HG03575 (cell line): ENCODE measurements around the gene LMO1.

Source experiments
- ATAC-seq: cut with Tn5 transposase; IDR thresholded peaks from one replicate; pipeline ENCODE4 v1.9.1; 2021; ENCODE audit not compliant: unreplicated experiment, insufficient number of reproducible peaks, low FRiP score; ENCODE audit errors: extremely low read depth

LMO1 gene

GRCh38 chr11:8289492-8289918, 25.8 kb upstream of the LMO1 start:
- ATAC-seq: no peak

GRCh38 chr11:8288824-8289491, 25.3 kb upstream of the LMO1 start:
- ATAC-seq: no peak

GRCh38 chr11:8288166-8288772, 24.6 kb upstream of the LMO1 start:
- no peak for ATAC-seq

- ATAC-seq: no peak
These were observed 24.0 kb upstream of the LMO1 start for GRCh38 chr11:8287703-8288102.

- no peak for ATAC-seq
These were observed 23.6 kb upstream of the LMO1 start for GRCh38 chr11:8287297-8287696.

GRCh38 chr11:8286886-8287285, 23.2 kb upstream of the LMO1 start:
- no peak for ATAC-seq

- no peak for ATAC-seq
These were observed 22.1 kb upstream of the LMO1 start for GRCh38 chr11:8285796-8286195.

- no peak for ATAC-seq
These were observed 21.6 kb upstream of the LMO1 start for GRCh38 chr11:8285228-8285627.

- ATAC-seq: no peak
These were observed 20.0 kb upstream of the LMO1 start for GRCh38 chr11:8283465-8284230.

- ATAC-seq: no peak
These were observed 19.4 kb upstream of the LMO1 start for GRCh38 chr11:8283100-8283464.

- no peak for ATAC-seq
These were observed 19.0 kb upstream of the LMO1 start for GRCh38 chr11:8282631-8283030.

GRCh38 chr11:8281266-8281665, 17.6 kb upstream of the LMO1 start:
- no peak for ATAC-seq

- no peak for ATAC-seq
These were observed 14.0 kb upstream of the LMO1 start for GRCh38 chr11:8277691-8278090.

GRCh38 chr11:8276528-8276927, 12.8 kb upstream of the LMO1 start:
- no peak for ATAC-seq

- no peak for ATAC-seq
These were observed 9.6 kb upstream of the LMO1 start for GRCh38 chr11:8273287-8273686.

GRCh38 chr11:8271106-8271886, 7.6 kb upstream of the LMO1 start:
- ATAC-seq: no peak

GRCh38 chr11:8269636-8270035, 6.0 kb upstream of the LMO1 start:
- no peak for ATAC-seq

GRCh38 chr11:8268530-8269400, 5.1 kb upstream of the LMO1 start:
- no peak for ATAC-seq
